ACC112 (cell line): ENCODE results near the gene SESN1.

Experiments used
- H2AFZ ChIP-seq: fragments of 200-600 bp; sonication (generic); one replicate; pipeline ENCODE4 v1.6.0; 2017; ENCODE audit warnings: antibody characterized with exemption, low read length; ENCODE audit not compliant: unreplicated experiment
- H3K27ac ChIP-seq: fragments of 200-600 bp; sonication (generic); 2 replicates; pipeline ENCODE4 v1.5.1; 2014; ENCODE audit warnings: low read depth, mild to moderate bottlenecking, antibody characterized with exemption, low read length, moderate library complexity
- H3K27me3 ChIP-seq: fragments of 200-600 bp; sonication (generic); 2 replicates; pipeline ENCODE4 v1.6.1; 2014; ENCODE audit warnings: mild to moderate bottlenecking, antibody characterized with exemption, low read length, moderate library complexity, mixed read lengths; ENCODE audit not compliant: insufficient read depth
- H3K36me3 ChIP-seq: fragments of 200-600 bp; sonication (generic); 2 replicates; pipeline ENCODE4 v1.6.1; 2016; ENCODE audit warnings: mild to moderate bottlenecking, antibody characterized with exemption, low read length, moderate library complexity, mixed read lengths; ENCODE audit not compliant: insufficient read depth
- H3K4me1 ChIP-seq: fragments of 200-600 bp; sonication (generic); one replicate; pipeline ENCODE4 v1.6.1; 2016; ENCODE audit warnings: low read length, mixed read lengths; ENCODE audit not compliant: insufficient read depth, unreplicated experiment, control insufficient read depth
- H3K4me3 ChIP-seq: fragments of 200-600 bp; sonication (generic); 2 replicates; pipeline ENCODE4 v1.5.1; 2014; ENCODE audit warnings: mild to moderate bottlenecking, low read depth, low read length
- H3K79me2 ChIP-seq: fragments of 200-600 bp; sonication (generic); one replicate; pipeline ENCODE4 v1.6.0; 2016; ENCODE audit warnings: low read length; ENCODE audit not compliant: control insufficient read depth, unreplicated experiment, insufficient read depth

SESN1 gene

DNA sequence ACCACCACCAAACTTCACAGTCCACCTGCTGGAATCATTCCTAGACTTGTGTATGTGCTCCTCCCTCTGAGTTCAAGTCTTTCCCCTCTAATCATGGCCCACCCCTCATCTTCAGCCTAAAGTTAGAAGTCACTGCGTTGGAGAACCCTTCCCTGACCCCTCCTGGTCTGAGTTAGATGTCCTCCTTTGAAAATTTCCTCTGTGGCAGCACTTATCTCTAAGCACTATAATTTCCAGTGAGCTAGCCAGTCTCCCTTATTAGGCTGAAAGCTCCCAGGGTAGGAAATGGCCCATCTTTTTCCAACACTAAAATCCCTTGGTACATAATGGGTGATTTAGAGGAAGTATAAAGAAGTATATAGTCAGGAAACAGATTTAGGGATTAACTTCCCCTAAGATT lies 63.2 kb downstream of the SESN1 start:
- Histone ChIP-seq H3K36me3 (no peaks in the 10 kb centered on the region), H2AFZ (no peak overlapping the region), H3K27ac (no peak overlapping the region), H3K4me3 (no peak overlapping the region), H3K4me1 (no peaks in the 10 kb centered on the region), H3K27me3 (no peaks in the 10 kb centered on the region), H3K79me2 (no peaks in the 10 kb centered on the region)

DNA sequence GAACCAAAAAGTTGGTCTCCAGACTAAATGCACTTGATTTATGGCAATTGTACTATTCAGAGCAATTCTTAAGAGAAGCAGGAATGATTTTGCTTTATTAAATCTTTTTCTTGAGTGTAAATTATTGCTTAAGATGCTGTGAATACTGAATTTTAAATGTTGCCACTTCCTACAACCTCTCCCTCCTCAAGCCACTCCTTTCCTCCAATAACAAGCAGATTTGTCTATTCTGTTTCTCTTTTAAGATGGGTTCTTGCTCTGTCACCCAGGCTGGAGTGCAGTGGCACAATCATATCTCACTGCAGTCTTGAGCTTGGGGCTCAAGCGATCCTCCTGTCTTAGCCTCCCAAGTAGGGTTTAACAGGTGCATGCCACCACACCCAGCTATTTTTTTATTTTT lies 65.3 kb downstream of the SESN1 start:
- no peaks in the 10 kb centered on the region for H3K36me3 ChIP-seq
- H3K4me3 ChIP-seq: no peak overlapping the region
- H3K4me1 ChIP-seq: peaks cover 5% of the 10 kb centered on the region
- no peaks in the 10 kb centered on the region for H3K79me2 ChIP-seq
- no peak overlapping the region for H2AFZ ChIP-seq
- no peaks in the 10 kb centered on the region for H3K27me3 ChIP-seq
- no peak overlapping the region for H3K27ac ChIP-seq

DNA sequence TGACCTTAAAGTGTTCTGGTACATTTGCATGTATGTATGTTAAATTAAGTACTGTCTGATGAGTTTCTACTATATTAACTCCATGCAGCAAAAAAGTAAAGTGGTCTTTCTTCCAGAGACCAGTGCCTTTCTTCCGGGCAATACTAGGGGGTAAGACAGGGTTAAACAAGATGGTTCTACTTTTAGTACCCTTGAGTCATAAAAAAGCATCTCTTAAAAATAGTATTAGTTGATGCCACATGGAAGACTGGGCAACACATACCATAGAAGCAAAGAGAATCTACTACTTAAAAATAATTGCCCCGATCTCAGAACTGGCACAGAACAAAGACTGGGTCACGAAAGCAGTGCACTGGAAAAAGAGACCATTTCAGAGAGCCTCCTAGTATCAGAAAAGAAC lies 66.2 kb downstream of the SESN1 start:
- Histone ChIP-seq H3K27me3 (no peaks in the 10 kb centered on the region), H3K27ac (no peak overlapping the region), H3K79me2 (no peaks in the 10 kb centered on the region), H3K4me3 (no peak overlapping the region), H3K36me3 (no peaks in the 10 kb centered on the region), H3K4me1 (peaks cover 10% of the 10 kb centered on the region), H2AFZ (no peak overlapping the region)

DNA sequence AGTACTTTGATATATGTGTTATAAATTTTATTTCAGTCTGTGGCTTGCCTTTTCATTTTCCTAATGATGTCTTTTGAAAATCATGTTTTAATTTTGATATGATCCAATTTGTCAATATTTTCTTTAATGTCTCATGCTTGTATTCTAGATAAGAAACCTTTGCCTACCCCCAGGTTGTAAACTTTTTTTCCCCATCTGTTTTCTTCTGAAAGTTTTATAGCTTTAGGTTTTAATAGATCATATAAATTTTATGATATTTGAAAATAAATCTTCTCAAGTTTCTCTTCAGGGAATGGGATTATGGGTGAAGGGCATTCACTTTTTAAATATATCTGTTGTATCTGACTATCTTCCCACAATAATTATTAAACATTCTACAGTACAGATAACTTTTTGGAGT lies 66.7 kb downstream of the SESN1 start:
- Histone ChIP-seq H3K79me2 (no peaks in the 10 kb centered on the region), H3K36me3 (no peaks in the 10 kb centered on the region), H3K27me3 (no peaks in the 10 kb centered on the region)

DNA sequence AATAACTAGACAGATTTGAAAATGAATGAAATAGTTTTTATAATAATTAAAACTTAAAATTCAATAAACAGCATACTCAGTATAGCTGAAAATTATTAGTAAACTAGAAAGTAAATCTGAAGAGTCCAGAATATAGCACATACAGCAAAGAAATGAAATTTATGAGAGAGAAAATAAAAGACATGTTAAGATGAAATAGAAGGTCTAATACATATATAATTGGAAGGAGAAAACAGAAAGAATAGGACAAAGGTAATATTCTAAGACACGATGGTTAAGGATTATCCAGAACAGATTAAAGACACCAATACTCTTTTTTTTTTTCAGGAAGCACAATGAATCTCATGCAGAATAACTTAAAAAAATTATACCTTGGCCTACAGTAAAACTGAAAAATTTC lies 69.0 kb downstream of the SESN1 start:
- no peak overlapping the region for H2AFZ ChIP-seq
- peaks cover 10% of the 10 kb centered on the region for H3K4me1 ChIP-seq
- H3K27ac ChIP-seq: no peak overlapping the region
- no peaks in the 10 kb centered on the region for H3K36me3 ChIP-seq
- H3K79me2 ChIP-seq: no peaks in the 10 kb centered on the region
- no peak overlapping the region for H3K4me3 ChIP-seq
- no peaks in the 10 kb centered on the region for H3K27me3 ChIP-seq

More for the DNA sequence above, 66.7 kb downstream of the SESN1 start:
- no peak overlapping the region for H3K4me3 ChIP-seq
- H3K27ac ChIP-seq: no peak overlapping the region
- no peak overlapping the region for H2AFZ ChIP-seq
- peaks cover 10% of the 10 kb centered on the region for H3K4me1 ChIP-seq

DNA sequence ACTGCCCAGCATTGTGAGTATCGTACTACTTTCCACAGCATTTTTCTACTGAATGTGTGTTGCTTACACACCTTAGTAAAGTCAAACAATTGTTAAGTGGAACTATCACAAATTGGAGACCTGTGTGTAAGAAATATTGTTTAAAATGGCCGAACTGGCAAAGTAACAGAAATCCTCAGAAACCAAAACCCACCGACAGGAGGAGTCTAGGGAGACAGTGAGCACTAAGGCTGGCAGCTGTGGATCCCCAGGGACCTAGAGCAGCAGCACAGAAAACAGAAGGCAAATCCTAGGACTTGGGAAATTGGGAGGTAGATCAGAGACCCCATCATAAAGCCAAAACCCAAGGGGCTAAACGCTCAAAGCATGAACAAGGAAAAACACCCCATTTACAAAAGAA lies 69.9 kb downstream of the SESN1 start:
- Histone ChIP-seq H3K27me3 (no peaks in the 10 kb centered on the region), H3K27ac (no peak overlapping the region), H3K4me1 (peaks cover 10% of the 10 kb centered on the region), H3K4me3 (no peak overlapping the region), H3K36me3 (no peaks in the 10 kb centered on the region), H2AFZ (no peak overlapping the region), H3K79me2 (no peaks in the 10 kb centered on the region)

DNA sequence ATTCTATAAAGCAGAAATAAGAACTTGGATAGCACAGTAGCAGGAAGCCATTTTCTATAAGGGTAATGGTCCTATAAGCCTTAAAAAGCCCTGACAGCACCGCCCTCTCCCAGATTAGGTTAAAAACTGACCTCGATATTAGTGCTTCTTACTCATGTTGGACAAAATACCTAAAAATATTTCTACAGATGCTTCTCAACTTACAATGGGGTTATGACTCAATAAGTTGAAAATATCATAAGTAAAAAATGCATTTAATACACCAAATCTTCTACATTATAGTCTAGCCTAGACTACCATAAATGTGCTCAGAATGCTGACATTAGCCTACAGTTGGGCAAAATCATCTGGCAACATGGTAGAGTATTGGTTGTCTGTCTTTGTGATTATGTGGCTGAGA lies 70.3 kb downstream of the SESN1 start:
- H3K27me3 ChIP-seq: no peaks in the 10 kb centered on the region
- H3K79me2 ChIP-seq: no peaks in the 10 kb centered on the region
- no peaks in the 10 kb centered on the region for H3K36me3 ChIP-seq
- H2AFZ ChIP-seq: no peak overlapping the region
- H3K4me3 ChIP-seq: no peak overlapping the region
- H3K4me1 ChIP-seq: peaks cover 10% of the 10 kb centered on the region
- H3K27ac ChIP-seq: no peak overlapping the region

DNA sequence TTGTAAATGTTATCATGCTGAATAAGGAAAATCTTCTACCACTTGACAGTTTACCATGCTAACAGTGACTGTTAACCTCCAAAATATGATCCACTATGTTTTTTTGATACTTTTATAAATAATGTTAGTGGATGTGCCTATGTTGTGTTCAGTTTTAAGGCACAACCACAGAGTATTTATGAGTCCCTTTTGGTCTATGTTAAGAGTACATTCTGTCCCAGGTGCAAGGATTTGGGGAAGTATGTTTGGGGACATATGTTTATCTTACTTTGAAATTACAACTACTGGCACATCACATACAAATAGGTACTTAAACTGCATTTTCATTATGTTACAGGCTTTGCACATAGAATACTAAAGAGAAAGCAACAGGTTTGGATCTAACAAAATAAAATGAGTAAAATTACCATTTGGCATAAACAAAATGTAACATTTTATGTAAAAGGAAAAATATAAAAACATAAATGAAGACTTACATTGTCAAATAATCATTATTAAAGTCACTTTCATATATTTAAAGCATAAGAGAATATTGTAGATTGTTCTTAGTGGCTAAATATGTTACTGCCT lies 71.2 kb downstream of the SESN1 start:
- no peak overlapping the region for H3K27ac ChIP-seq
- H2AFZ ChIP-seq: no peak overlapping the region
- H3K4me3 ChIP-seq: no peak overlapping the region

DNA sequence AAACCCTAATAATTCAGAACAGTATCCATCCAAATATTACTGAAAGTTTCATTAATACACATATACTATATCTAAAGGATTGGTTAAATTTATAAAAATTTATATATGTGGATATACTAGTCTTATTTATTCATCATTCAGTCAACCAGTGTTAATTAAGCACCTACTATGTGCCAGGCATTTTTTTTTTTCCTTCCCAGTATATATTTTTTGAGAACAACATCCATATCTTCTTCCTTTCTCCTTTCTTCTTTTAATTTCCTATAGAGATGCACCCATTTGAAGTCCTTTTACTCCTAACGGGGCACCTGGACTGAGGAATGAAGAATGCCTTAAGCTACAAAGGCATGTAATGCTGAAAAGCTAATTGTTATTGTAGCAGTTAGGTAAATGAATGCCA lies 72.8 kb downstream of the SESN1 start:
- Histone ChIP-seq H2AFZ (no peak overlapping the region), H3K4me3 (no peak overlapping the region), H3K27me3 (no peaks in the 10 kb centered on the region), H3K79me2 (no peaks in the 10 kb centered on the region), H3K27ac (no peak overlapping the region), H3K4me1 (peaks cover 10% of the 10 kb centered on the region), H3K36me3 (no peaks in the 10 kb centered on the region)

More for the DNA sequence above, 71.2 kb downstream of the SESN1 start:
- H3K79me2 ChIP-seq: no peaks in the 10 kb centered on the region
- no peaks in the 10 kb centered on the region for H3K27me3 ChIP-seq
- H3K36me3 ChIP-seq: no peaks in the 10 kb centered on the region
- H3K4me1 ChIP-seq: peaks cover 10% of the 10 kb centered on the region

DNA sequence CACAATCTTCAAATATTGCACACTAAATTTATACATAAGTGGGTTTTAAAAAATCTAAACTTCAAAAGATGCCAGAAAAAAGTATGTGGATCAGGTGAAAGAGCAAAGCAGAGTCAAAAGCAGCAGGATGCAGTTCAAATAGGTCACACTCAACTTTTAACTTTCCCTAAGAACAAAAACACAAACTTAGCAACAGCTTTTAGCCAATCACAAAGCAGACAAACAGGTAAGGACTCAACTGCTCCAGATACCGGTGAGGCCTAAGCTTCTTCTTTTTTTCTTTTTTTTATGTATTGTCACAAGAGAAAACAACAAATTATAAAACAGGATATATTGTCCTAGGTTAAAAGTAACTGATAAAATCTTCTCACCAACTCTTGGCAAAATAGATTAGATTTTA lies 74.7 kb downstream of the SESN1 start:
- no peaks in the 10 kb centered on the region for H3K79me2 ChIP-seq

DNA sequence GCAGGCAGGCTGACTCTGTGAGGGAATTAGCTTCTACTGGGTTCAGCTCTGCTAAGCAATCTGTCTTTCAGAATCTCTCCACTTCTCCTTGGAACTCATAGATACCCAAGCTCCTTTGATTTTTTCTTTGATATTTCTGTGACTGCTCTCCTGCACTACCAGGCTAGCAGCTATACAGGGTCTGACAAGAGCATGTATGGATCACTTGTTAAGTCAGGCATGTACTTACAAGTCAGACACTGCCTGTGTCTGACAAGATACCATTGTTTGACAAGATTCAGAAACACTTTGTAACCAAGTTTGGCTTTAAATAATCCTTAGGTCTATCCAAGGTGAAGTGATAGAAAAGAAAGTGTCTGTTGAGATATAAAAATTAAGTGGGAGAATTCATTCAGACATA lies 79.5 kb downstream of the SESN1 start:
- Histone ChIP-seq H2AFZ (no peak overlapping the region), H3K27ac (no peak overlapping the region), H3K27me3 (no peaks in the 10 kb centered on the region), H3K36me3 (no peaks in the 10 kb centered on the region), H3K79me2 (no peaks in the 10 kb centered on the region), H3K4me3 (no peak overlapping the region), H3K4me1 (no peaks in the 10 kb centered on the region)

More for the DNA sequence above, 74.7 kb downstream of the SESN1 start:
- H3K4me1 ChIP-seq: peaks cover 10% of the 10 kb centered on the region
- H3K36me3 ChIP-seq: no peaks in the 10 kb centered on the region
- no peak overlapping the region for H3K4me3 ChIP-seq
- H3K27ac ChIP-seq: no peak overlapping the region
- H2AFZ ChIP-seq: no peak overlapping the region
- H3K27me3 ChIP-seq: no peaks in the 10 kb centered on the region
